Activated CD8-positive, alpha-beta memory T cell treated with anti-CD3 and anti-CD28 coated beads, Interleukin-2, amount 50 U/mL, for 4 hours (primary cell): ENCODE measurements around the gene ANAPC7.
A peak's percentile ranks its signal among the peaks of the same experiment; 100 is the strongest.
"Not testable (repeated sequence)": the region's sequence is repeated elsewhere in the genome, so short reads cannot be mapped to it uniquely, and the experiment has no call there.

ENCODE experiments used
- DNase-seq: peaks from one replicate; pipeline ENCODE4 v3.0.0-alpha.2; 2020

ANAPC7 gene

DNA sequence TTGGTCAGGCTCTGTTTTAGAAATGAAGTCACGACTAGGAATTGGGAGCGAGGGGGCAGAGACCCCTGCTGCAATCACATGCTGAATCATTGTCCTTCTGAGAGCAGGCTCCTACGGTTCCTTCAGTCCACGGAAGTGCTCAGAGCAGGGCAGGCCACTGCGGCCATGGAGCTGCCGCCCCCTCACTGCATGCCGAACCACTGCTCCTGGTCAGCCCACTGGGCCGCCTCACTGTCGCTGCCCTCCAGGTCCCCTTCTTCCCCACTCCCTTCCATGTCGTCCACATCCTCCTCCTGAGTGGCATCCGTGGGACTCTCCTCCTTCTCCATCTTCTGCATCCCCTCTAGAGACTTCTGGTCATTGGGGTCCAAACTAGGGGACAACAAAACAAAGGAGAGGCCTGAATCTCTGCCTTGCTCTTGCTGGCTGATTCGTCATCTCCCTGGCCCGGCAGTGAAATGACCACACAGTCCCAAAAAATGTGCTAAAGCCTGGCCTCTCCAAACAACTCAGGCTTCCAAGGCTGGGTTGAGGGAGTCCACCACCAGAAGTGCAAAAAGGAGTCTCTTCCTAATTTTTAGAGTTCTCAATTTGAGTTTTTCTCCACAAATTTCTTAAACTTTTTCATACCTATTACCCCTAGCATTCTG lies 29.4 kb downstream of the ANAPC7 start:
- no peak for DNase-seq

DNA sequence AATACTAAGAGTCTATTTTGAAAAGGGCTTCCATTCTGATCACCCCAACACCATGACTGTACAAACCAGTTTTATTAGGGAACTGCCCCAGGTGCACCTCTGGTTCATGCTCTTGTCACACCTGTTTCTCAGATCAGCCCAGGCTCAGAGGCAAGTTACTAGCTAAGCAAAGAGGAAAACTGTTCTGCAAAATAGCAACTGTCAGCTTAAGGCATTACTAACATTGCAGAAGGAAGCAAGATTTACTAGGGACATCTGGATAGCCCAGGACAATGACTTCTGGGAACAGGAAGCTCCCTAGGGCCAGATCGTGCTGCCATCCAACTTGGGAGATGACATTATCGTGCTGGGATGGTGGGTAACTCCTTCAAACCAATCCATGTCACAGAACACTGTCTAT lies 30.1 kb downstream of the ANAPC7 start:
- DNase-seq, result no peak

DNA sequence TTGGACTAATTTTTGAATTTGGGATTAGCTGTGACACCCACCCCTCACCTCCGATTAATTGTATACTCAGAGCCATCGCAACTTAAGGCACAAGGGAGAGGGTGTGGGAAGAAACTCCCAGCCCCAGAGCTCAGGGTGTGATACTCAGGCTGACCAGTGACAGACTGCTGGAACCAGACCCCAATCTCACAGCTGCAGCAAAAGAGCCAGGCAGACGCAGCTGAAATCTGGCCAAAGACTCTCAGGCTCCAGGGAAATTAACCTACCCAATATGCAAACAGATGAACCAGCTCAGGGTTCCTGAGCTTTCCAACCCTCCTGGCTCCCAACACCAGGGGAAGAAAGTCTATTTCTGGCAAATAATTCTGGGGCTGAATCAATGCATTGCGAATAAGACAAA lies 30.5 kb downstream of the ANAPC7 start:
- DNase-seq, result no peak

DNA sequence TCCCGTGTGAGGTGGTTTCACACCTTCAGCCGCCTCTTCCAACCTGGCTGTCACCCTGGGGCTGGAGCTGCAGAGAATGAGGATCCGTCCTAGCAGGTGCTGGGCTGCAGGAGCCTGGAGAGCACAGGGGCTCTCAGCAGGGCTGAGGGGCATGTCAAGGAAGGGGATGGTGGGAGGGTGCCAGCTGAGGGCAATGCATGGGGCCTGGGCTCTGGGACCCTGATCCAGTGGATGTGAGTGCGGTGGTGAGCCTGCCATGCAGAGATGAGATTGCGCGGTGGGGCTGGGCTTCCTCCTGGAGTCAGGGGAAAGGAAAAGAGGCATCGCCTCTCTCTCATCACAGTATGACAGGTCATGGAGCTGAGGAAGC lies 31.5 kb downstream of the ANAPC7 start:
- no peak for DNase-seq

DNA sequence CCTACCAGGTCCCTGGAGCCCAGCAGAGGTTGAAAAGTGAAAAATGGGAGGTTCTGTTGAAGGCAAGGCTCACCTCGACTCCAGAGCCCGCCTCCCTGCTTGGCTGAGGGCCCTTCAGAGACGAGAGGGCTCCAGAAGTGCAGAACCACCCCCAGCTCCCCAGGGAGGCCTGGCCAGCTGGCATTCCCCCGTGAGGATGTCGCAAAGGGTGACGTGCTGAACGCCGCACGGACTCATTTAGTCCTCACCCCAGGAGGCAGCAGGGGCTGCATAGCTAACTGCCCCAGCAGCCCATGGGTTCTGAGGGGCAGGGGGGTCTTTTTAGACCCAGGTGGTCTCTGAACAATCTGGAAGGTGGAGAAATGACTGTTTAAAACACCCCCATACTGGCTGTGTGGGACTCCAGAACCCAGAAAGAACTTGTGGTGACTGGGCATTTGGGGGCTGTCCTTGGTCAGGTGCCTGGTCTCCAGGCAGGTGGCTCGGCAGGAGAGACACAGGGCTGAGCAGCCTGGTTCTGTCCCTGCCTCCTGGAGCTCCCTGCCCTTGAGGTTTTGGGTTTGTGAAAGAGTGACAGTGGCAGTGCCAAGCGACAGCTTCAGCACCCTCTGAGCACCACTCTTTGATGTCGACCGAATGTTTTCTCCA lies 32.0 kb downstream of the ANAPC7 start:
- DNase-seq, result no peak

DNA sequence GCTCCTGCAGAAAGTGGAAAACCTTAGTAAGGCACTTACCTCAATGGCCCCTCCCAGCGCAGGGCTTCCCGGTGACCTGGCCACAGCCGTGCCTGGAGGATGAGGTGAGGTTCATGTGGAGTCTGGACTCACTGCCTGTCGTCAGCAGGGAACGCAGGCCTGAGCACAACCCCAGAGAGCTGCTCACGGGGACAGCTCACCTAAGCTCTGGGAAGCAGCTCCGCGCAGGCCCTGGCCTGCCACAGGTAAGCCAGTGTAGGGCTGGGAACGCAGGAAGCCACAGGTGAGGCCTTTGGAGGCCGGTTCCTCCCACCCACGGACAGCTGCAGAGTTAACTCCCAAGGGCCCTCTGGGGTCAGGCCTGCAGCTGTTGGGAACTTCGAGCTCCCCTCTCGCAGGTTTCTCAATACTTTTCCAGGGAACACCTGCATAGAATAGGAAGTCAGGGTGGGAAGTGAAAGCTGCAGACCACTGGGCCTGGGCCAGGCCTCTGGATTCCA lies 32.7 kb downstream of the ANAPC7 start:
- DNase-seq, result no peak

DNA sequence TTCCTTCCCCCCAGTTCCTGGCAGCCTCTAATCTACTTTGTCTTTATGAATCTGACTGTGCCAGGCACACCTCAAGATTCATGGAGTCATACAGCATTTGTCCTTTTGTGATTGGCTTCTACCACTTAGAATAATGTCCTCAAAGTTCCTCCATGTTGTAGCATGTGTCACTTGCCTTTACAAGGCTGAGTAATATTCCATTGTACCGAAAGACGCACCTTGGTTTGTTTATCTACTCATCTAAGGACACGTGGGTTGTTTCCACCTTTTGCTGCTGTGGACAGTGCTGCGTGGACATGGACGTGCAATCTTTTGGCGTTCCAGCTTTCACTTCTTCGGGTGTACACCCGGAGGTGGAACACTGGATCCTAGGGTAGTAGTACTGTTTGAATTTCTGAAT lies 33.5 kb downstream of the ANAPC7 start:
- DNase-seq, result no peak

DNA sequence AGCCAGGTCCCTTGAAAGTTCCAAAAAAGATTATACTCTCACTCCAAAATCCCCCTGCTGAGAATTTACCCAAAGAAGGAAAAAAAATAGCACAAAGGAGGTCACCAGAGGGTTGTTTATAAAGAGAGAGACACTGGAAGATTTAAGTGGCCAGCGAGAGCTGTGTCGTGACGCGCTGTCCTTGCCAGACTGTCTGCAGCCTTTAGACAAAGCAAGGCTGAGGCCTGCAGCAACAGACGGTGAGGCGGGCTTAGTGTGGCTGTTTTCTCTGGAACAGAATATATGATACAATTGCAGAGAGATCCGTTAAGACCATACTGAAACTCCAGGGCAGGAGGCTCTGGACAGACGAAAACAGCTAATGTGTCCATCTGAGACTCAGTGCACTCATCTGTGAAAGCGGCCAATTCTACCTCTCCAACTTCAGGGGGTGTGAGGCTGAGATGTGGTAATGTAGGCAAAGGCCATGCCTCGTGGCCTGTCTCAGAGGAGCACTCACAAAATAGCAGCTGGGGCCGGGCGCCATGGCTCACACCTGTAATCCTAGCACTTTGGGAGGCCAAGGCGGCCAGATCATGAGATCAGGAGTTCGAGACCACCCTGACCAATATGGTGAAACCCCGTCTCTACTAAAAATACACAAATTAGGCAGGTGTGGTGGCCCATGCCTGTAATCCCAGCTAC lies 36.2 kb downstream of the ANAPC7 start:
- no peak for DNase-seq

DNA sequence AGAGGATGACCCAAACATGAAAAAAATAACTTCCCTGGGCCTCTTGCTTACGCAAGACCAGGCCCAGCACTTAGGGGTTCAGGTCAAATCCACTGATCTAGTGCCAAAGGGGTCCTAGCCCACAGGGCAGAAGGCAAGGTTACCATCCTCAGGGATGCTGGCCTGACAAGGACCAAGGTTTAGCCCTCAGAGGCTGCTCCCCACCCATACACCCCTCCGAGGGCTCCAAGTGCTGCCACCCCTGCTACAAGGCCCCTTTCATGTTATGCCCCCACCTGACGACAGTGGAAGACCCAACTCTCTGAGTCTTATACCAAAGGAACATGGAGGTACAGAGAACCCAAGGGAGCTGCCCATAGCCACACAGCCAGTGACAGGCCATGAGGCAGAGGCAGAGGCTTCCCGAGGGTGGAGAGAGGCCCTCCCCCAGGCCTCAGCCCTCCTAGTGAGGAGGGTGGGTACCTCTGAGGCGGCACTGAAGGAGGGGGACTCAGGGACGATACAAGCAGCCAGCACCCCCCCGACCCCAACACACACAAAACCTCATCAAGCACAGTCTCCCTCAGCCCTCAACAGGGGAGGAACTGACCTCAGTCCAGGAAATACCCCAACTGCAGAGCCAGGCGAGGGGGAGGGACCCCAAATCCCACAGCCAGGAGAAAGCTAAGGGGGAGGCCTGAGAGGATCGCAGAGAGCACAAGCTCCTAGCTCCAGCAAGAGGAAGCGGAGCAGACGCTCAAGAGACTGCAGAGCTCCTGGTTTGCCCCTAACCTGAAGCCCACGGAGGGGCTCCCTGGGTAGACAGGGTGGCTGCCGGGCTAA lies 37.0 kb downstream of the ANAPC7 start:
- DNase-seq, result no peak

DNA sequence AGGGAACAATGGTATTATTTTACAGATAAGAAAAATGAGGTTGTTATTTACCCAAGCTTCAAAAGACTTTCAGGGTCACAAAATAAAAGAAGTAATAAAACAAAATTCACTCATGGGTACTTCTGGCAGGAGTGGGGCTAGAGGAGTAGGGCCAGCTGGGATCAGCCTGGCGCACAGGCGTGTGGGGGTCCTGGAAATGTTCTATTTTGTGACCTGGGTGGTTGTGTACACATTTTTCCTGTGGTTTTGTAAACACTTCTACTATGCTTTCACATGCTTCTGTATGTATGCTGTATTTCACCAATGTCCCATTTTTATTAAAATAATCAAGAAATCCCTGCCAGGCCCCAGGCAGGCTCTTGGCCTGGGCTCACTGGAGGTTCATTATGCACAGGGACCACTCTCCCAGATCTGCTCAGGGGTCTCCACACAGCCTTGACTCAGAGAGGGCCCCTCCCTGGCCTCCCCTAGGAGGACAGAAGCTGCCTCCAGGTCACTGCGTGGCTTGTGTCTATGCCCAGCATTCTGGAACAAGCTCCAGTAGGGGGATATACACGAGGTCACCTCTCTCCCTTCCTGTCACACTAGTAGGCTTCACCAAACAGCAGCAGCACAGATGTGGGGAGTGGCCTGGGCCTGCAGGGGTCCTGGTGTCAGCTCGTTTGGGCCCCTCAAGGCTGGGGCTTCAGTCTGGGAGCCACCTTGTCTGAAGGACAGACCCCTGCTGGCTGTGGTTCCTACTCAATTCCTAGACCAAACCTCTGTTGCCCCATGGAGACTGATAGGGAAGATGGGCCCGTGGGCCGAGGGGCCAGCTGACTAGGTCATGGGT lies 37.8 kb downstream of the ANAPC7 start:
- DNase-seq, result no peak

DNA sequence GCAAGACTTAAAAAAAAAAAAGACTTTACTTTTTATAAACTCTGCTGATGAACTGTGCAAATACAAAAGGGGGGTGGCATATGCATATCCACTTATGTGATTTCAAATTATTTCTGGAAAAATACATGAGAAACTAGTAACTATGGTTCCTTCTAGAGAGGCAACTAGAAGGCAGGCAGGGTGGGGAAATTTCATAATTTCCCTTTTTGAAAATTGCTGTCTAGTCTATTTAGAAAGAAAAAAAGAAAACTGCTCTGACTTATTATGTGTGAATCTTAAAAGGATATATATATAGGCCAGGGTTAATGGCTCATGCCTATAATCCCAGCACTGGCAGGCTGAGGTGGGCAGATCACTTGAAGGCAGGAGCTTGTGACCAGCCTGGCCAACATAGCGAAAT lies 42.3 kb downstream of the ANAPC7 start:
- DNase-seq, result no peak

DNA sequence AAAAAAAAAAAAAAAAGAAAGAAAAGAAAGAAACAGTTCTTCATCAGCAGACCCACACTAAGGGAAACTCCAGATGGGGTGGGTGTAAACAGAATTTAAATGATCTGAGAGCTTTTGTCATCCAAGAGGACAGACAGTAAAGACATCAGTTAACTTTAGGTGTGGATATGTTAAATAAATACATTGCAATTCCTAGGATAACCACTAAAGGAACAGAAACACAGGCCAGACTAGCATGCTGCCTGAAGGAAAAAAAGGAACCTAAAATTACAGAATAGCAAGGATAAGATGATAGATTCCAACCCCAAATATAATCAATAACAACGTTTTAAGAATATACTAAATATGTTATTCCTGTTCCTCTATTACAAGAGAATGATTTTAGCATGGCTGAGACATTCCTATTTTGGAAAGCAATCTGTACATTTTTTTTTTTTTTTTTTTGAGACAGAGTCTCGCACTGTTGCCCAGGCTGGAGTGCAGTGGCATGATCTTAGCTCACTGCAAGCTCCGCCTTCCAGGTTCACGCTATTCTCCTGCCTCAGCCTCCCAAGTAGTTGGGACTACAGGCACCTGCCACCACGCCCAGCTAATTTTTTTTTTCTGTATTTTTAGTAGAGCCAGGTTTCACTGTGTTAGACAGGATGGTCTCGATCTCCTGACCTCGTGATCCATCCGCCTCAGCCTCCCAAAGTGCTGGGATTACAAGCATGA lies 45.0 kb downstream of the ANAPC7 start:
- DNase-seq, result not testable (repeated sequence)

DNA sequence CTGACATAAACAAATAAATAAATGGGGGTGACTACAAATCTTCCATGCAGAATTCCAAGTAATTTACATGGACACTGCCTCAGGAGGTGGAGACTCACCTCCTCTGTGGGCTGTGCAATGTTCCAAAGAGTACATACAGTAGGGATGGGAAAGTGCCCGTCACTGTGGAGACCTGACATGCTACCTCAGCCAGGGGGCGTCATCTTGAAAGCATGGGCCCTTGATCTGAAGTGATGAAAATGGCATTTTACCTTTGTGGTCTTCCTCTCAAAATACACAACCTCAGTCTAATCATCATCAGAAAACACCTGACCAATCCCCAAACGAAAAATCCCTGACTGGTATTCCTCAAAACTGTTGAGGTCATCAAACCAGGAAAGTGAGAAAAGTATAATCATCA lies 48.4 kb downstream of the ANAPC7 start:
- no peak for DNase-seq

DNA sequence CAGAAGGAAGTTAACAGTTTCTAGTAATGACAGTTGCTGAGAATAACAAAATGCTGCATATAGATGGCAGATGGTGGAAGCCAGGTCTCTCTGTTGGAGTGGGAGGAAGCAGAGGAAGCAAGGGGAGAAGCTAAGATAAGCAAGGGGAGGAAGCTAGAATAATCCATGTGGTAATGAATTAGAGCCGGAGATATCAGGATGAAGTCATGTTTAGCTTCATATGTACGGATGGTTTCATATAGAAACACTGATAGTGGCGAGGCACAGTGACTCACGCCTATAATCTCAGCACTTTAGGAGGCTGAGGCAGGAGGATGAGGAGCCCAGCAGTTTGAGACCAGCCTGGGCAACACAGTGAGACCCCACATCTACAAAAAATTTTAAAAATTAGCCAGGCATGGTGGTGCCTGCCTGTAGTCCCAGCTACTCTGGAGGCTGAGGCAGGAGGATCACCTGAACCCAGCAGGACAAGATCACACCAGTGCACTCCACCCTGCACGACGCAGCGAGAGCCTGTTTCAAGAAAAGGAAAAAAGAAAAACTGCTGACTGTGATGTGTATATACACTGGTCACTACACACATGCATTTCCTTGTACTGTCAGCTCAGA lies 49.2 kb downstream of the ANAPC7 start:
- no peak for DNase-seq

DNA sequence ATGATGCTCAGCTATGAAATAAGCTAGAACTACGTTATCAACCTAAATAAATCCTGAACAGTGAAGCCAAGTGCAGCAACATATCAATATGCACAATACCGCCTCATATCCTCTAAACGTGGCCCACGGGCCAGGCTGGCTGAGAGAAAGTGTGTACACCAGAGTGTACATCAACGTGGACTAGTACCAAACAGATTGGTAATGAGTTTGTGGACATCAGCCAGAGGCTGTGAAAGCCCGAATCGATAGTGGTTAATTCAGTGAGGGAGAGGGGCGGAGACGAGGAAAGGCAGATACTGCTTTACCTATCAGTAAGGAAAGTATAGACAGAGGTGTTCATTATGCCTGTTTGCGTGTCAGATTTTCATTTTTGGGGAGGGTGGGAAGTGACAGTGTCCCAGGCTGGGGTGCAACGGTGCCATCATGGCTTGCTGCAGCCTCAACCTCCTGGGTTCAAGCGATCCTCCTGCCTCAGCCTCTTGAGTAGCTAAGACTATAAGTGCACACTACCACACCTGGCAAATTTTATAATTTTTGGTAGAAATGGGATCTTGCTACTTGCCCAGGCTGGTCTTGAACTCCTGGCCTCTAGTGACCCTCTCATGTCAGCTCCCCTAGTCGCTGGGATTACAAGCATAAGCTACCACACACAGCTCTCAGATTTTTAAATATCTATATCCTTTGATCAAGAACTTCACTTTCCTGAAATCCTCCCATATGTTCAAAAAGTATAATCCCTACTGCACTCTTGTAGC lies 50.1 kb downstream of the ANAPC7 start:
- no peak for DNase-seq

DNA sequence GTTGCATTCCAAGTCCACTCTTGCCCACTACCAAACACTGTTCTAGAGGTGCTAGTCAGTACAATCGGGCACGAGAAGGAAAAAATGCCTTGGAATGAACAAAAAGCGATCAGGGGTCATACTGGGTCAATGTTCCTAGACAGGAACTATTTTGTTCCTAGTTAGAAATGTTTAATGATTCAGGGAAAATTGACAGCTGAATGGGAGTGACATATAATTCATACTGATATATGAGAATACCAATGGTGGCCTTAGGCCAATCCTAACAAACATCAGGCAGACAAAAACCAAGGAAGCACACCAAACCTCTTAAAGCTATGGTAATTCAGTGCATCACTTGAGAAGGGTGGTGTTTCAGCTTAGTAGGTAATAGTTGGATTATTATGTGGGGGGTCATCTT lies 51.1 kb downstream of the ANAPC7 start:
- DNase-seq, result no peak

DNA sequence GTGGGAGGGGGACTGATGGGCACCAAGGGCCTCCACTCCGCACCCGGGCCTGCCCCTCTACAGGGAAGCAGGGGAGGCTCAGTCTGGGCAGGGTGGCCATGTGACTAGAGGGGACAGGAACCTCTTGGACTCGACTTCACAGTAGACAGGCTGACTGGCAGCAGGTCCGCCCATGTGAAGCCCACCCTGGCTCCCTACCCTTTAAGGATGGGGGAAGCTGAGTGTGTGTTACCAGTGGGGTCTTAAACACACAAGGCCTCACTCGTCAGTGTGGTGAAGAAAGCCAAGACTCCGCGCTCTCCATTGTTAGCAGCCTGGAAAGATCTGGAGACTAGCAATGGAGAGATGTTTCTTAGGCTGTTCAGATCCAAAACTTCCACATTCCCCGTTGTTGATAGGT lies 52.4 kb downstream of the ANAPC7 start:
- DNase-seq, result no peak

DNA sequence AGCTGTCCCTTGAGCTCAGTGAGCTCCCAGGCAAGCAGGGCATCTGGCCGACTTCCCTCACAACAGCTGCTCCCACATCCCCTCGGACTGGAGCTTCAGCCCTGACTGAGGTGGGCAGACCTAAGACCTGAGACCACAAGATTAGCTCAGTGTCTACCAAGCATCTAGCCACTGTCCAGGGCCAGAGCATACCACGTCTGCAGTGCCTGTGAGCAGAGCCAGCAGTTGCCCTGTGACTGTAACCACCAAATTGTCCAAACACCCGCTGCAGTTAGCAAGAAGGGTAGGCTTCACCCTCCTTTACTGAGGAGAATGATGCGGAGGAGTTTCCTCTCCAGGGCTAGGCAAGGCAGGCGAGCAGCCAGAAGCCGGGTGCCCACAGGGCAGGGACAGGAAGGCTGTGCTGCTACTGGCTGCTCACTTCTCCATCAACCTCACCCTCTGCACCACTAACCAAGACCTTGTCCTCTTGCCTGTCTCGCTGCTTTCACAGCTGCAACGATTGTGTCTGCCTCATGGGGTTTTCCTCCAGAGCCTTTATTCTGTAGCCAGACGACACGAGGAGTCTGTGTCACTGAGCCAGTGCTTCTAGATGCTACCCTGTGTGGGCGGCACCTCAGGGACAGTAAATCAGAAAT lies 53.9 kb downstream of the ANAPC7 start:
- peak; percentile 57 for DNase-seq

DNA sequence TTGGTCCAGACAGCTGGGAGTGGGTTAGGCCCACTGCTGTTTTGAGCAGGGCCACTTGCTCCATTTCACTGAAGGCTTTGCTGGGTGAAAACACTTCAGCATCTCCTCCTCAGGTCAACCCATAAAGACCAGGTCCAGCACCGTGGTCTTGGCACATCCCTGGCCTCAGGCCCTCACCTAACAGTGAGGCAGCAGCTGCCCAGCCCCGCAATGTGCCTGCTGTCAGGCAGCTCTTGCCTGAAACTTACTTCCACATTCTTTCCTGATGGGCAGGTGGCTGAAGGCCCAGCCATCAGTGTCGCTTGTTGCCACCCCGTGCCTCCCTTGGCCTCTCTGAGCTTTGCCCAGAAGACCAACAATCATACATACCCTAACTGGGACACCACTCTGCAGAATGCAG lies 54.4 kb downstream of the ANAPC7 start:
- DNase-seq, result no peak

DNA sequence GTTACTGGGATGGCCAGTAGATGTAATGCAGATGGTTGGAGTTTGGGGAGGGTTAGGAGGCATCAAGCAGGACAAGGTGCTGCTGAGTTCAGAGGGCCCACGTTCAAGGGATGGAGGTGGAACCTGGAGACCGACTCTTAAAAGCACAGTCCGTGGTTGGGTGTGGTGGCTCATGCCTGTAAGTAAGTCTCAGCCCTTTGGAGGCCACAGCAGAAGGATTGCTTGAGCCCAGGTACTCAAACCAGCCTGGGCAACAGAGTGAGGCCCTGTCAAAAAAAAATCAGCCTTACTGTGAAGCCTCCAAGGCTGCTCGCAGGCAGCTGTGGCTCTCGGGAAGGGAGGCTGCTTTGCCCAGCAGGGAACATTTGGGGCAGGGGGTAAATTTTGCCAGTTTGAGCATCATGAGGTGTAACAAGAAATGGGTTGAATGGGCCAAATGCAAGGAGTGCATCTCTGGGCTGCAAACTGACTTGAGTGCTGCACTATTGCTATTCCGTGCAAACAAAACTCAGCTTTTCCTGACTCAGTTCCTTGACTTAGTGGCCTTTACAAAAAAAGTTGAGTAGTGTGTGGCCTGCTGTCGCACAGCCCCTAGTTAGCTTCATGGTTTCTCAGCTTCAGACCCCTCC lies 55.0 kb downstream of the ANAPC7 start:
- DNase-seq, result no peak
